DMS 273 treated with DMSO at 0.1 percent for 48 hours (cell line): ENCODE measurements around the gene CRIP1.

ENCODE experiments used
- DNase-seq: peaks from one replicate; lab custom pipeline; 2025; lab: John Stamatoyannopoulos, UW

The CRIP1 gene

GRCh38 chr14:105450864-105451720 lies 35.6 kb upstream of the CRIP1 start:
- no peak for DNase-seq

GRCh38 chr14:105452963-105453362 lies 33.7 kb upstream of the CRIP1 start:
- DNase-seq = no peak

DNA sequence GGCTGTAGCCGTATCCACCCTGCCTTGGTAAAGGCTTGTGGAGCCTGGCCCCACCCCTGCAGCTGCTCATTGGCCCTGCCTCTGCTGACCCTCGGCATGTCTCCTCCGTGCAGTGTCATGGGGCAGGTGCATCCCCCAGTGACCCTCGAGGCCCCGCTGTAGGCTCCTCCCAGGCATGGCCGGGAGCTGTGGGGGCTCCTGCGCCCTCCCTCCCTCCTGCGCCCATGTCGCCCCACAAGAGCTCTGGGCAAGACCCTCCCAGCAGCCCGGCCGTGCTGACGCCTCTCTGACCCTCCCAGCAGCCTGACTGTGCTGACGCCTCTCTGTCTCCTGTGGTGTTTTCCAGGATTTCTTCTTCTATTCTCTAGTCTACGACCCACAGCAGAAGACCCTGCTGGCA lies 32.8 kb upstream of the CRIP1 start:
- DNase-seq = no peak

DNA sequence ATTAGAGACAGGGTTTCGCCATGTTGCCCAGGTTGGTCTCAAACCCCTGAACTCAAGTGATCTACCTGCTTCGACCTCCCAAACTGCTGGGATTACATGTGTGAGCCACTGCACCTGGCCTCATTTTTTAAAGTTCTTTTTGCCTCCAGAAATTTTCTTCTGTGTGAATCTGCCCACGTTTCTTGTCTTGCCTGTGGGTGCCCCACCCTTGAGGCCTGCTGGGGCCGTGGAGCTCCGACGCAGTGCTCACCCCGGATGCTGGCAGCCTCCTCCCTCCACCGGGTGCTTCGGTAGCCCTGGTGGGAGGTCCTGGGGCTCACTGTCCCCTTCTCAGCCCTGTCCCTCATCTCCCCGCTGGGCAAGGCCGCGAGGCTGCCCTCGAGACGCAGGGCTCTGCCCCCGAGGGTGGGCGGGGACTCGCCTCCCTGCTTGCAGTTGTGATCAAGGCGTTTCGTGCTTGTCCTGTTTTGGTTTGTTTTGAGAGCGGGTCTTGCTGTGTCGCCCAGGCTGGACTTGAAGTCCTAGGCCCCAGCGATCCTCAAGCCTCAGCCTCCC lies 31.5 kb upstream of the CRIP1 start:
- no peak for DNase-seq

DNA sequence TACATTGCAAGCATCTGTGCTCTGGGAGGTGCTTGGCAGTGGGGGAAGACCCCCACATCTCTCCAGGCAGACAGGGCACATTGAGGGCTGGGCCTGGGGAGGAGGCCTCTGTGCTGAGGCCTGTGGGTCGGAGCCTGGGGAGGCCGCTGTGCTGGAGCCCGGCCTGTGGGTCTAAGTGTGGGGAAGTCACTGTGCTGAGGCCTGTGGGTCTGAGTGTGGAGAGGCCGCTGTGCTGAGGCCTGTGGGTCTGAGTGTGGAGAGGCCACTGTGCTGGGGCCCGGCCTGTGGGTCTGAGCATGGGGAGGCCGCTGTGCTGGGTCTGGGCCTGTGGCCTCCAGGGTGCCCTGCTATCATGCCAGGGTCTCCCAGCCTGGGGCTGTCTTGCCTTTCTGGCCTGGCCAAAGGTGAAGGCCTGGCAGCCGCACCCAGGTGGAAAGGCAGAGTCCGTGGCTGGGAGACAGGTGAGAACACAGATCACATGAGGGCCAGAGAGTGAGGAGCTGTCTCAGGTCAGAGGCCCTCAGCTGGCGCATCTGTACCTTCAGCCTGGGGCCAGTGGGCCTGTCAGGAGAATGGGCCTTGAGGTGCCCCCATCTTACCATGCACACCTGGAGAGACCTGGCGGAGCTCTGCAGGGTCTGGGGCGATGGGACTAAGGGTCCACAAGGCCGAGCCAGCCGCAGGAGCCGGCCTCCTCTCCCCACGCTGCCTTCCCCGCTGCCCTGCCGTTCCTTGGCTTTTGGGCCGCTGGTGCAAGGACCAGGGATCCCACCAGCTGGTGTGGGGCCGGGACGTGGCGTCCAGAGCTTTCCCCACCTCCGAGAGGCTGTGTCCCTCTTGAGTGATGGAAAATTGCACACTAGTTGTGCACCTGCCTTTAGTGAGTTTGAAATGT lies 30.7 kb upstream of the CRIP1 start:
- DNase-seq = no peak

DNA sequence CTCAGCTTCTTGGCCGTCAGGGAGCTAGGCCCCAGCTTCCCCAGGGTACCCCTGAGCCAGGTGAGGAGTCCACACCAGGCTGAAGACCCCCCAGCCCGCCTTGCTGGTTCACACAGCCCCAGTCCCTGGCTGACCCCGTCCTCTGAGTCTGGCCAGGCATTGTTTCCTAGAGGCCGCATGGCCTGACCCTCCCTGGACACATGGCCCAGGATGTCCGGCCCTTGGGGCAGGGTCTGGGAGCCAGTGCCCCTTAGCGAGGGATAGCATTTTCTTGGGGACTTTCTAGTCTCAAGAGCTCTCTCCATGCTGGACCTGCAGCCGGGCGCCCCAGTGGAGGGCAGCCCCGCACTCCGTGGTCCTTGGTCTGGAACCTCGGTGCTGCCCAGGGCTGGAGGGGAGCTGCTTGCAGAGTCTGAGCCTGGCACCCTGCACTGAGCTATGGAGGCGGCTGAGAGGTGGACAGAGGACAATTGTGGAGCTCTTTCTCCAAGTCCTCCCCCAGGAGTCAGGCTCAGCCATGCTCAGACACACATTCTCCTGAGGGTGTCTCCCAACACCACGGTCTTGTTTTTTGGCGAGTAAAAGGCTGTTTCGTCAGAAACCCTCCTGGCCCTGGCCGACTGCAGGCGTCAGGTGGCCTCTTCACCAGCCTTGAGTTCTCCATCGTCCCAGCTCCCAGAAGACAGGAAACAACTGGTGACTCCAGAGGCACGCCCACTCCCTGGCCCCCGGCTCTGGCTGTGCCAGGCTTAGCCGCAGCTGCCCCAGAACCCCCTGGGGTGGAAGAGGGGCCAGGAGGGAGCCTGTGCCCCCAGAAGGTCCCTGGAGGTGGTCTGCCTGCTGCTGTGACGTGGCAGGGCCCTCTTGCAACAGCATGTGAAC lies 29.7 kb upstream of the CRIP1 start:
- DNase-seq = no peak

DNA sequence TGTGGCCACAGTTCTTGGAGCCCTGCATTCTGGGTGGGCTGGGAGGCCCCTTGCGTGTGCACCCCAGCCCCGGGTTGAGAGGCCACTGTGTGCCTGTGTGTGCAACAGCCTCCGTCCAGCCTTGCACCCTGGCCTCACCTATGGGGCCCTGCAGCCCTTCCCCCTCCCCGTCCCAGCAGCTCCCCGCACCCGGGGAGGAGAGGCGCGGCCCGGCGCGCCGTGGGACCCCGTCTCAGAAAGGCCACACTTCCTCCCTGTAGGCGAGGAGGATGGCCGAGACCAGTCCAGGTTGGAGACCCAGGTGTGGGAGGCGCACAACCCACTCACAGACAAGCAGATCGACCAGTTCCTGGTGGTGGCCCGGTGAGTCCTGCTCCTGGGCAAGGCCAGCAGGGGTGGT lies 28.7 kb upstream of the CRIP1 start:
- DNase-seq = no peak

- DNase-seq = no peak
Observed at GRCh38 chr14:105458571-105458970, 28.1 kb upstream of the CRIP1 start.

GRCh38 chr14:105460116-105460515 lies 26.6 kb upstream of the CRIP1 start:
- DNase-seq = no peak

DNA sequence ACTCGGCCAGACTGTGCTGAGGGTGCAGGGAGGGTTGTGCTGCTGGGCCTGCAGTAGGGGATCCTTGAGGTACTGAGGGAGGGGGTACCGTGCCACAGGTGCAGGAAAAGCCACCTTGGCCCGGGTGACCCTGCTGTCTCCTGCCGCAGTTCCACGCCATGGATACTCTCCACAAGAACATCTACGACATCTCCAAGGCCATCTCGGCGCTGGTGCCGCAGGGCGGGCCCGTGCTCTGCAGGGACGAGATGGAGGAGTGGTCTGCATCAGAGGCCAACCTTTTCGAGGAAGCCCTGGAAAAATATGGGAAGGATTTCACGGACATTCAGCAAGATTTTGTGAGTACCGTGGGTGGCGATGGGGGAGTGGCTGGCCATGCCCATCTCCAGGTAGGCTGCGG lies 26.1 kb upstream of the CRIP1 start:
- DNase-seq = no peak

DNA sequence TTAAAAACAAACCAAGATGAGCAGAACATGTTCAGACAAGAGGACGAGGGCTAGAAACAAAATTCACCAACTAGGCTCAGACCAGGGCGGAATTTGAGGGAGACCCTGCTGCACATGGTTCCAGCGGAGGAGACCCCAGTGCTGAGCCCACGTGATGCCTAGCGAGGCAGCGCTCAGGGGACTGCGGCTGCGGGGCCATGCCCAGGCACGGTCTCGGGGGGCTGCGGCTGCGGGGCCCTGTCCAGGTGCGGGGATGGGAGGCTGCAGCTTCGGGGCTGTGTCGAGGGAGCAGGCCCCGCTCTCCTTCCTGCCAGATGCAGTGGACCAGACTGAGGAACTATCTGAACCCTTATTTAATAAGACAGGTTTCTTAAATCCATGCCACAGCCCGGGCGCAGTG lies 24.8 kb upstream of the CRIP1 start:
- no peak for DNase-seq

DNA sequence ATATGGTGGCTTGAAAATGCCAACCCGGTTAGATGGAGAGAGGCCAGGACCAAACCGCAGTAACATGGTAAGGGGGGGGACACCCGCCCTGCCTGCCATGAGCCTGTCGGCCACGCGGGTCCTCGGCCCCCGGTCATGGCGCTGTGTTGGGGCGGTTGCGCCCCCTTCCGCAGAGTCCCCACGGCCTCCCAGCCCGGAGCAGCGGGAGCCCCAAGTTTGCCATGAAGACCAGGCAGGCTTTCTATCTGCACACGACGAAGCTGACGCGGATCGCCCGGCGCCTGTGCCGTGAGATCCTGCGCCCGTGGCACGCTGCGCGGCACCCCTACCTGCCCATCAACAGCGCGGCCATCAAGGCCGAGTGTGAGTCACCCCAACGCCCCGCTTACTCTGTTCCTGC lies 22.2 kb upstream of the CRIP1 start:
- no peak for DNase-seq

DNA sequence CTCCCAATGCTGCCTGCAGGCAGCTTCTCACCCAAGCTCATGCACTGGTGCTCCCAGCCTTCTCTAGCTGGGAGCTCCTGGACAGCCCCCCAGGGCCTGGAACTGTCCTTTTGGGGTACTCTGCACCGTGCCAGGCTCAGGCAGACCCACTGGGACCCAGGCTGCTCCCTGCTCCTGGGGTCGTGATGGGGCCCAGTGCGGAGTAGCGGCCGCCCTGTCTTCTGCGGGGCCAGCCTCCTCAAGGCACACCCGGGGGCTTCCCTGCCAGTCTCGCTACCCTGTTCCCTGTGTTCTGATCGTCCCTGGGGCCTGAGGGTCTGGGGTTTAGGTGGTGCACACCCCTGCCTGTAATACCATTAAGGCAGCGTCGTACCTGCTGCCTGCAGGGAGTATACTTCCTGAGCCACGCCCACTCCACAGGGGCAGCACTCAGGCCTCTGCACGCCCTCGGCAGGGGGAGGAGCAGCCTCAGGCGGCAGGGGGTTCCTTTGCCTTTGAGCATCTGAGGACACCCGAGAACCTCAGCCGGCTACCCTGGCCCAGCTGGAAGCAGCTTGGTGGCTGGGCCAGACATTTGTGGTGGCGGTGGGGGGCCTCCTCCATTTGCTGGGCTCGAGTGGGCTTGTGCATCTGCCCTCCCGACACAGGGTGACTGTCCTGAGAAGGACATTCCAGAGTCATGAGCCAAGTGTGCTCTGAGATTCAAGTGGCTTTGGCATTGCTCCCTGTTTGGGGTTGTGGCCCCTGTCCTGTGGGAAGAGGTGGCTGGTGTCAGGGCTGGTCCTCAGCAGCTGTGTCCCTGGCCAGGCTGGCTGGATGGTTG lies 21.3 kb upstream of the CRIP1 start:
- no peak for DNase-seq

DNA sequence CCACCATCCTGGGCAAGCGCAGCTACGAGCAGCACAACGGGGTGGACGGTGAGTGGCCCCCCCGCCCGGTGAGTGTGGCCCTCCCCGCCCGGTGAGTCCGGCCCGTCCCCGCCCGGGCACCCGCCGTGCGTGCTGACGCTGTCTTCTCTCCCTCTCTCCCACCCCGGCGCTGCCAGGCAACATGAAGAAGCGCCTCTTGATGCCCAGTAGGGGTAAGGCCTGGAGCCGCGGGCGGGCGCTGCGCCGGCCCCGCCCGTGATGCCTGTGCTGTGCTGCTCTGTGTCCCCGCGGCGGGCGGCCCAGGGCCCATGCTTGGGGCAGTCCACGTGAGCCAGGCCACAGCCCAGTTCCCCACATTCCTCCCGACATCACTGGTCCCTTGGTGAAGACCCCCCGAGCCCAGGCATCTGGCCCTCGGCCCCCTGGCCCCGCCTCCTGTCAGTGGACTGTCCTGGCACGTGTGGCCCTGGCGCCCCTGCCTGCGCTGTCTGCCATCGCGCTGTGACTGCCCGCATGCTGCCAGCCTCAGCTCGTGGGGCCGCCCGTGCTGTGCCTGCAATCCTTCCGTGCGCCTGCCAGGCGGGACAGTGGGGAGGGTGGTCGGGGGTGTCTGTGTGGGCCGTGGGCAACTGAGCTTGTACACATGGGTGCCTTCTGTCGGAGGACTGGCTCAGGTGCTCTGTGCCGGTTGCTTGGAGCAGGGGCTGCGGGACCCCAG lies 20.0 kb upstream of the CRIP1 start:
- no peak for DNase-seq

DNA sequence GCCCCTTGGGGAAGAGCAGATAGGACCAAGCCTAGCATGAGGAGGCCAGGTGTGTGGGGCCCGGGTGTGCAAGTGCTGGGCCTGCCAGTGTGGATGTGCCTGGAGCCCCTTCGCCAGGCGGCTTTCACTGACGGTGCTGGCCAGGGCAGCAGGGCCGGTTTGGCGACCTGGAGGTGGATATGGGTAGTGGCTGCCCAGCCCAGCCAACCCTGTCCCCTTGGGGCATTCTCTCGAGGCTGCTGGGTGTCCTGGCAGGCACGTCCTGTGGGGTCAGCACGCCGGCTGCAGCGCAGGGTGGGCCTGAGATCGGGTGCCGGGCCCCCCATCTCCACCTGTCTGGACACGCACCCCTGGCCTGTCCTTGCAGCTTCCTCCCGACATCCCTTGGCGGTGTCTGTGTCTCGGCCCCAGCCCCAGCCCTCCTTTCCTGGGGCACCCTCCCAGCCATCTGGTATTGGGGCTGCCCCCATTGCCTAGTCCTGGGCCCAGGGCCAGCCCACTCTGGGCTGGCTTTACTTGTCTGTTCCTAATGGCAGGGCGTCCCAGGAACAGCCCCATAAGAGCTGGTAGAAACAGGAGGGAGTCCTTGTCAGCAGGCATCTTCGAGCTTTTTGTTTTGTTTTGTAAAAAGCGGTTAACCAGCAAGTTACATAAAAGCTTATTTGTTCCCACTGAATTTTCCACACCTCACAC lies 19.3 kb upstream of the CRIP1 start:
- DNase-seq = no peak

- DNase-seq = no peak
Observed at GRCh38 chr14:105467942-105468471, 18.7 kb upstream of the CRIP1 start.

DNA sequence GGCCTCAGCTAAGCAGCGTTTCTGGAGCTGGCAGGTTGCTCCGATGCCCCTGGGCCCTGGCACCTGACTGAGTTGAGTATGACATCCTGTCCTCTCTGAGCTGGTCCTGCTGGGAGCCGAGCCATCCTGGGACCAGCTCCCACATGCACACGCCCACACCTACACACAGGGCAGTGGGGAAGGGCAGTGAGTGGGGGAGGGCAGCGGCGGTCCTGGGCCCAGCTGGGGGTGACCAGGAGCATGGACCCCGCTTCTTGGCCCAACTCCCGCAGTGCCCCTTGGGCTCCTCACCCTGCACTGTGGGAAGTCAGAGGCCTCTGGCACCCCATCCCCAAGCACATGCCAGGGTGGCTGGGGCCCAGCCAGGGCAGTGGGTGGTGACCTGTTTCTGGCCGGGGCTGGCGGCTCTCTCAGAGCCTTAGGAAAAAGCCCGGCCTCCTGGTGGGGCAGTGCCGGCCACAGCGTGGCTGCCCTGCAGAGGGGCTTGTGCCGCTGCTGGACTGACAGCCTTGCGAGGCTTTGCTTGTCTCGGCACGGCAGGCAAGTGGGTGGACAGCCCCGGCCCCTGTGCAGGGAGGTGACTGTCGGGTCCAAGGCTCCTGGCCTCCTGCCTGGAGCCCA lies 18.0 kb upstream of the CRIP1 start:
- no peak for DNase-seq

DNA sequence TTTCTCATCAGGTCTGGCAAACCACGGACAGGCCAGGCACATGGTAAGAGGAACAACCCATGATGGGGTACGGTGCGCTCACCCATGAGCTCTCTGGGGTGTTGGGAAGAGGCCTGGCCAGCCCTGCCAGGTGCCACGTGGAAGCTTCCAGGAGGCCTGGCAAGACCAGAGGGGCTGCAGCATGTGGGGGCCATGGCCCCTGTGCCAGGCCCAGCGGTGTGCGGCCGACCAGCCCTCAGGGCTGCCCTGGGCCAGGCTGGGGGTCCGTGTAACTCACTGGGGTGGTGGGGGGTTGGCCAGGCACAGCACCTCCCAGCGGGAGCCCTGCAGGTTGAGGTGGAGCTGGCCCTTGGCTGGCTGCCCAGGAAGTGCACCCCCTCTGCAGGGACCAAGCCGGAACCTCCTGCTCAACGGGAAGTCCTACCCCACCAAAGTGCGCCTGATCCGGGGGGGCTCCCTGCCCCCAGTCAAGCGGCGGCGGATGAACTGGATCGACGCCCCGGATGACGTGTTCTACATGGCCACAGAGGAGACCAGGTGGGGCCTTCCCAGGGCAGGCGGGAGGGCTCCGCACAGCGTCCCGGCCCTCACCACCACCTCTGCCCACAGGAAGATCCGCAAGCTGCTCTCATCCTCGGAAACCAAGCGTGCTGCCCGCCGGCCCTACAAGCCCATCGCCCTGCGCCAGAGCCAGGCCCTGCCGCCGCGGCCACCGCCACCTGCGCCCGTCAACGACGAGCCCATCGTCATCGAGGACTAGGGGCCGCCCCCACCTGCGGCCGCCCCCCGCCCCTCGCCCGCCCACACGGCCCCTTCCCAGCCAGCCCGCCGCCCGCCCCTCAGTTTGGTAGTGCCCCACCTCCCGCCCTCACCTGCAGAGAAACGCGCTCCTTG lies 17.0 kb upstream of the CRIP1 start:
- DNase-seq = no peak
